IPS-20b (cell line): ENCODE data around the gene NLGN3.
A peak's percentile ranks its signal among the peaks of the same experiment; 100 is the strongest.

Experiments used
- H3K27ac ChIP-seq: one replicate; pipeline ENCODE4 v1.5.1; 2013; ENCODE audit warnings: low read length
- H3K27me3 ChIP-seq: 2 replicates; pipeline ENCODE4 v1.6.1; 2013; ENCODE audit warnings: mild to moderate bottlenecking, low read length, inconsistent platforms; ENCODE audit not compliant: insufficient read depth
- H3K36me3 ChIP-seq: 2 replicates; pipeline ENCODE4 v1.6.1; 2013; ENCODE audit warnings: low read depth, mild to moderate bottlenecking, inconsistent platforms, low read length, moderate library complexity; ENCODE audit not compliant: insufficient read depth
- H3K4me1 ChIP-seq: 2 replicates; pipeline ENCODE4 v1.6.1; 2013; ENCODE audit warnings: mild to moderate bottlenecking, control low read depth, inconsistent platforms, low read length, moderate library complexity; ENCODE audit not compliant: insufficient read depth
- H3K4me3 ChIP-seq: 2 replicates; pipeline ENCODE4 v1.5.1; 2013; ENCODE audit warnings: mild to moderate bottlenecking, low read length, inconsistent platforms
- H3K9ac ChIP-seq: 2 replicates; pipeline ENCODE4 v1.6.1; 2013; ENCODE audit warnings: low read depth, mild to moderate bottlenecking, inconsistent platforms, low read length, moderate library complexity
- H3K9me3 ChIP-seq: 2 replicates; pipeline ENCODE4 v1.6.1; 2013; ENCODE audit warnings: mild to moderate bottlenecking, low read depth, low read length, inconsistent platforms; ENCODE audit not compliant: insufficient read depth

NLGN3 gene

DNA sequence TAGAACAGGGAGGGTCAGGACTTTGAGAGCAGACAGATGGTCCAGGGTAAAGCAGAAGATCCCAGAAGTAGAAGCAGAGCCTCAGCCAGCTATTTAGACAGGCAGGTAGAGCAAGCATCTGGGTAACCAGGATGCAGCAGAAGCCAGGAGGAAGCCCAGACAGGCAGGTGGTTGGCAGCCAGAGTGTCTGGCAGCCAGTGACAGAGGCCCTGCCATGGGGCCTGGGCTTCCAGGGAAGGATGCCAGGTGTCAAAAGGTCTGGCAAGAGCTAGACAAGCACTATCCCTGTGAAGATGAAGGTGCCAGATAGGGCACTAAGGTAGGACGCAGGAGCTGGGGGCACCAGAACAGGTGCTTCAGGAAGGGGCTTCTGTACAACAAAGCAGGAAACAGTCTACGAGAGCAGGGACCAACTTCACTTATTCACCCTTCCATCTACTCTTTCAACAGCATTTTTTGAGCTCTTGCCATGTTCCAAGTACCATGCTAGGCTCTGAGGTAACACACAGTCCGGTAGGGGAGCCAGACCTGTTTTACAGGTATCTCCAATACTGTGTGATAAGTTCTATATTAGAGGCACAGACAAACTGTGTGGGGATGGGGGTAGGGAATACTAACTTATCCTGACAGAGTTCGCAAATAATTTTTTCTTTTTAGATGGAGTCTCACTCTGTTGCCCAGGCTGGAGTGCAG is 40.3 kb downstream of the NLGN3 start:
- Histone ChIP-seq H3K27me3 (no peaks in the 10 kb centered on the region), H3K4me3 (no peak overlapping the region), H3K9me3 (no peaks in the 10 kb centered on the region), H3K27ac (no peak overlapping the region), H3K36me3 (no peaks in the 10 kb centered on the region), H3K9ac (no peak overlapping the region), H3K4me1 (peaks cover 14% of the 10 kb centered on the region)

- Histone ChIP-seq H3K9ac (no peak overlapping the region), H3K4me1 (peaks cover 9% of the 10 kb centered on the region), H3K36me3 (no peaks in the 10 kb centered on the region), H3K4me3 (no peak overlapping the region), H3K27ac (no peak overlapping the region), H3K27me3 (no peaks in the 10 kb centered on the region), H3K9me3 (no peaks in the 10 kb centered on the region)
Measured at GRCh38 chrX:71191248-71191647, 46.6 kb downstream of the NLGN3 start.

- H3K9ac ChIP-seq = no peak overlapping the region; the same call in 1 of the 2 replicates
- no peaks in the 10 kb centered on the region for H3K36me3 ChIP-seq
- no peak overlapping the region for H3K27ac ChIP-seq
Measured at GRCh38 chrX:71195964-71196649, 51.5 kb downstream of the NLGN3 start.

GRCh38 chrX:71198066-71198465 is 53.4 kb downstream of the NLGN3 start:
- H3K27ac ChIP-seq = no peak overlapping the region
- no peaks in the 10 kb centered on the region for H3K9me3 ChIP-seq
- H3K4me3 ChIP-seq = no peak overlapping the region
- no peaks in the 10 kb centered on the region for H3K27me3 ChIP-seq
- no peaks in the 10 kb centered on the region for H3K36me3 ChIP-seq
- H3K9ac ChIP-seq = no peak overlapping the region
- peaks cover 8% of the 10 kb centered on the region for H3K4me1 ChIP-seq

More at GRCh38 chrX:71195964-71196649, 51.5 kb downstream of the NLGN3 start:
- H3K4me1 ChIP-seq = peaks cover 9% of the 10 kb centered on the region
- H3K4me3 ChIP-seq = no peak overlapping the region
- H3K27me3 ChIP-seq = no peaks in the 10 kb centered on the region
- no peaks in the 10 kb centered on the region for H3K9me3 ChIP-seq

DNA sequence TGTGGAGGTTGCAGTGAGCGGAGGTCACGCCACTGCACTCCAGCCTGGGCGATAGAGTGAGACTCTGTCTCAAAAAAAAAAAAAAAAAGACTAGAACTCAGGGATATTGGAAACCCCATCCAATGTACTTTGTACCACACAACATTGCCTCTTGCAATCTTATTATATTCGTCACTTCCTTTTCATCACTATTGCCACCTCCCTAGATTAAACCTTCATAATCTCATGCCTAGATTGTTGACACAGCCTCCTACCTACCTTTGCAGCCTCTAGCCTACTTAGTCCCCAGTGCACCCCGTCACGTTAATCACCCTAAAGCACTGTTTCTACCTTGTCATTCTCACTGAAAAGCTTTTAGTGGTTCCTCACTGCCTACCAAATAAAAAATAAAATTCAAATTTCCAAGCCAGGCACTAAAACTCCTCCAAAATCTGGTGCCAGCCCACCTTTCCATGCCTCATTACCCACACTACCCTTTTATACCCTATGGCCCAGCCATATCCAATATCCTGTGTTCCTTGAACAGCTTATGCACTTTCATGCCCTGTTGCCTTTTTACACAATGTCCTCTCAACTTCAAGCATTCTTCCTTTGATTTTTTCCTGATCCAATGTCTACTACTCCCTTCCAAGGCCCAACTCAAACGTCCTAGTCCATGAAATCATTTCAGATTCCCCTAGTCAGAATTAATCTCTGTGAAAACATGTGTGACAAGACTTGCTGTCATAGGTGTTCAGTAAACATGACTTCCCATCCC is 54.8 kb downstream of the NLGN3 start:
- Histone ChIP-seq H3K27me3 (no peaks in the 10 kb centered on the region), H3K9me3 (no peaks in the 10 kb centered on the region), H3K9ac (no peak overlapping the region), H3K27ac (no peak overlapping the region), H3K4me1 (peaks cover 8% of the 10 kb centered on the region), H3K4me3 (no peak overlapping the region), H3K36me3 (no peaks in the 10 kb centered on the region)

DNA sequence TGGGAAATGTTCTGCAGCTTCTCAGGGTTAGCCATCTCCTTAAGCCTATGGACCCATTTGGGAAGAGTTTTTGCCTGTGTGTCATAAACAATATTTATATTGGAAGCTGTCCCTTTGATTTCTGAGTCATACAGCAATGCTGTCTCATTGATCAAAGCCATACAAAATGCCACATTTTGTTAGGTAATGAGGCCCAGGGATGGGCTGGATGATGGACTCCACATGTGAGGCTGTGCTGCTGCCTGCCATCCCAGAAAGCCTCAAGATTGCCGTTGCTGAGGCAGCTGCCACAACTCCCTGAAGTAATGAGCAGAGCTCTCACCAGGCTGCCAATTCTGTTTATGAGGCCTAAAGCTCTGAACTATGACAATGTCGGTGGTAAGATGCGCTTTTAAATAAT is 66.2 kb downstream of the NLGN3 start:
- Histone ChIP-seq H3K4me3 (no peak overlapping the region), H3K27me3 (no peaks in the 10 kb centered on the region), H3K27ac (no peak overlapping the region), H3K4me1 (no peaks in the 10 kb centered on the region), H3K36me3 (no peaks in the 10 kb centered on the region), H3K9me3 (no peaks in the 10 kb centered on the region), H3K9ac (no peak overlapping the region)

- H3K4me3 ChIP-seq = no peak overlapping the region
- no peaks in the 10 kb centered on the region for H3K36me3 ChIP-seq
- H3K9me3 ChIP-seq = no peaks in the 10 kb centered on the region
- H3K4me1 ChIP-seq = peaks cover 5% of the 10 kb centered on the region; the same call in 1 of the 2 replicates
- no peaks in the 10 kb centered on the region for H3K27me3 ChIP-seq
- H3K9ac ChIP-seq = no peak overlapping the region
- H3K27ac ChIP-seq = no peak overlapping the region
Measured at GRCh38 chrX:71212536-71212935, 67.9 kb downstream of the NLGN3 start.

GRCh38 chrX:71214152-71214551 is 69.5 kb downstream of the NLGN3 start:
- no peaks in the 10 kb centered on the region for H3K9me3 ChIP-seq

DNA sequence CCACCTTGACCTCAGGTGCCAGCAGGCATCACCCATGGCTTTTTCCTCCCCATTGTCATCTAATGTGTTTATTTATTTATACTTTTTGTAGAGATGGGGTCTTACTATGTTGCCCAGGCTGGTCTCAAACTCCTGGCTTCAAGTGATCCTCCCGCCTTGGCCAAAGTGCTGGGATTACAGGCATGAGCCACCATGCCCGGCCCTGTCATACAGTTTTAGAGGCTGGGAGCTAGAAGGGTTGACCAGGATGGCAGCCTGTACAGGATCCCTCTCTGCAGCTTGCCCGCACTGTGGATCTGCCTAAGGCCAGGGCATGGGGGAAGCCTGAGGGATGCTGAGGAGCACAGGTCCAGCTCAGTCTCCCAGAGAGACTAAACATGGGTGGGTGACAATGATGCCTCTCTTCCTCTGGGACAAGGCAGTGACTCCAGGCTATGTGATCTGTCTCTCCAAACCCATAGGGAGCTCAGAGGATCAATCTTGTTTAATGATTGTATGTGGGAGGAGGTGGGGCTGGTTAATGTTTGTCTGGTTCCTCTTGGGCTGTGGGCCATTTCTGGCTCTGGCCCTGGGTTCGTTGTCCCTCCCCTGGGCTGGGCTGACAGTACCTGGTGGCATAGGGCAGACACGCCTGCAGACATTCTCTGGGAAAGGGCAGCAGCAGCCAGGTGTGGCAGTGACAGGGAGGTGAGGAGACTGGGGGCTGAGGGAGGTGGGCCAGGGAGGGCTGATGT is 70.1 kb downstream of the NLGN3 start:
- Histone ChIP-seq H3K4me1 (peaks cover 5% of the 10 kb centered on the region; the same call in 1 of the 2 replicates), H3K9me3 (no peaks in the 10 kb centered on the region), H3K36me3 (no peaks in the 10 kb centered on the region), H3K4me3 (no peak overlapping the region), H3K9ac (no peak overlapping the region), H3K27ac (no peak overlapping the region), H3K27me3 (no peaks in the 10 kb centered on the region)

More at GRCh38 chrX:71214152-71214551, 69.5 kb downstream of the NLGN3 start:
- Histone ChIP-seq H3K4me3 (no peak overlapping the region), H3K27me3 (no peaks in the 10 kb centered on the region), H3K4me1 (peaks cover 5% of the 10 kb centered on the region; the same call in 1 of the 2 replicates), H3K27ac (no peak overlapping the region), H3K9ac (no peak overlapping the region), H3K36me3 (no peaks in the 10 kb centered on the region)

GRCh38 chrX:71215338-71215912 is 70.8 kb downstream of the NLGN3 start:
- Histone ChIP-seq H3K9me3 (no peaks in the 10 kb centered on the region), H3K27me3 (no peaks in the 10 kb centered on the region), H3K27ac (no peak overlapping the region), H3K36me3 (no peaks in the 10 kb centered on the region), H3K9ac (no peak overlapping the region), H3K4me3 (no peak overlapping the region), H3K4me1 (peaks cover 5% of the 10 kb centered on the region; the same call in 1 of the 2 replicates)

GRCh38 chrX:71216485-71216884 is 71.8 kb downstream of the NLGN3 start:
- Histone ChIP-seq H3K27ac (no peak overlapping the region), H3K4me3 (no peak overlapping the region), H3K9me3 (no peaks in the 10 kb centered on the region), H3K36me3 (no peaks in the 10 kb centered on the region), H3K4me1 (peaks cover 5% of the 10 kb centered on the region; the same call in 1 of the 2 replicates), H3K27me3 (no peaks in the 10 kb centered on the region), H3K9ac (peak overlapping the region; percentile 45; the same call in 1 of the 2 replicates)
